NCI-H526 treated with DMSO at 0.1 percent for 48 hours (cell line): Measurements from ENCODE around the gene PPP2R2D.

ENCODE experiments used
- DNase-seq: peaks from one replicate; lab custom pipeline; 2025; lab: John Stamatoyannopoulos, UW

Gene PPP2R2D

GRCh38 chr10:131998845-131999681 is 98.3 kb downstream of the PPP2R2D start:
- no peak for DNase-seq

- no peak for DNase-seq
These were observed 100.6 kb downstream of the PPP2R2D start for GRCh38 chr10:132001238-132001972.

- no peak for DNase-seq
These were observed 101.2 kb downstream of the PPP2R2D start for GRCh38 chr10:132002004-132002403.

- DNase-seq = no peak
These were observed 102.6 kb downstream of the PPP2R2D start for GRCh38 chr10:132003282-132003924.

GRCh38 chr10:132004052-132004451 is 103.2 kb downstream of the PPP2R2D start:
- DNase-seq = no peak

- DNase-seq = no peak
These were observed 104.3 kb downstream of the PPP2R2D start for GRCh38 chr10:132005147-132005546.

- DNase-seq = no peak
These were observed 106.2 kb downstream of the PPP2R2D start for GRCh38 chr10:132006966-132007365.

- DNase-seq = no peak
These were observed 106.9 kb downstream of the PPP2R2D start for GRCh38 chr10:132007681-132008080.
